ENCODE measurements around the gene BTG2.
"Not testable (repeated sequence)": the region's sequence is repeated elsewhere in the genome, so short reads cannot be mapped to it uniquely, and the experiment has no call there.

BTG2 gene, protein sequence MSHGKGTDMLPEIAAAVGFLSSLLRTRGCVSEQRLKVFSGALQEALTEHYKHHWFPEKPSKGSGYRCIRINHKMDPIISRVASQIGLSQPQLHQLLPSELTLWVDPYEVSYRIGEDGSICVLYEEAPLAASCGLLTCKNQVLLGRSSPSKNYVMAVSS

DNA sequence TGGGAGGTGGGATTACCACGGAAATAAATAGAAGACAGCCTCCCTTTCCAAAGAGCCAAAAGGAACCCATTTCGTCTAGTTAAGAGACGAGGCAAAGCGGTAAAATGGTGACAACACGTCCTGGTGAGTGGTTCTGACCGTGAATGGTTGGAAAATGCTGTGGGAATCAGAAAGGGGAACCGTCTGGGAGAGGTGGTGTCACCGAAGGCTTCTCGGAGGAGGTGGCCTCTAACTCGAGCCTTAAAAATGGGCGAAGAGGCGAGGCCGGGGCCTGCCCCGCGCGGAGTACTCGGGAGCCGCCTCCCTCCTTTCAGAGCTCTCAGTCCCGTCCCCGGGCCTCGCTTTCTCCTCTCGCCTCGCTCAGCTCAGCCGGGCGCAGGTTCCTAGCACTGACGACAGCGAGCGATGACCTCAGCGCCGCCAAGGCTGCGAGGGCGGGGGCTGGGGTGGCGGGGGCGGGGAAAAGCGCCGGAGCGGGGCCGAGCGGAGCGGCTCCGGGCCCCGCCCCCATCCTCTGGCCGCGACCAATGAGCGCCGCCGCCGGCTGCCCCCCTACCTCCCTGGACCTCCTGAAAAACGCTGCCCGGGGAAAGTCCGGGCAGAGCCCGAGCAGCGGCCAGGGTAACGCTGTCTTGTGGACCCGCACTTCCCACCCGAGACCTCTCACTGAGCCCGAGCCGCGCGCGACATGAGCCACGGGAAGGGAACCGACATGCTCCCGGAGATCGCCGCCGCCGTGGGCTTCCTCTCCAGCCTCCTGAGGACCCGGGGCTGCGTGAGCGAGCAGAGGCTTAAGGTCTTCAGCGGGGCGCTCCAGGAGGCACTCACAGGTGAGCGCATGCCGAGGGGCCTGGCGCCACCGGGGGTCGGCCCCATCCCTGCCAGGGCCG lies at the start of gene BTG2:
TSS of gene BTG2 (plus strand) at position 601 of the 890 bp plus-strand sequence. CDS start at position 689, 88 bp downstream.
- peak; percentile 84 for DNase-seq

DNA sequence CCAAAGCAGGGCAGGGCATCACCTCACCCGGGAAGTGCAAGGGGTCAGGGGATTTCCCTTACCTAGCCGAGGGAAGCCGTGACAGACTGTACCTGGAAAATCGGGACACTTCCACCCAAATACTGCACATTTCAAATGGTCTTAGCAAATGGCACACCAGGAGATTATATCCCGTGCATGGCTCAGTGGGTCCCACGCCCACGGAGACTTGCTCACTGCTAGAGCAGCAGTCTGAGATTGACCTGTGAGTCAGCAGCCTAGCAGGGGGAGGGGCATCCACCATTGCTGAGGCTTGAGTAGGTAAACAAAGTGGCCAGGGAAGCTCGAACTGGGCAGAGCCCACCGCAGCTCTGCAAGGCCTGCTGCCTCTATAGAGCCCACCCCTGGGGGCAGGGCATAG lies 48.7 kb upstream of the BTG2 start:
- not testable (repeated sequence) for DNase-seq

DNA sequence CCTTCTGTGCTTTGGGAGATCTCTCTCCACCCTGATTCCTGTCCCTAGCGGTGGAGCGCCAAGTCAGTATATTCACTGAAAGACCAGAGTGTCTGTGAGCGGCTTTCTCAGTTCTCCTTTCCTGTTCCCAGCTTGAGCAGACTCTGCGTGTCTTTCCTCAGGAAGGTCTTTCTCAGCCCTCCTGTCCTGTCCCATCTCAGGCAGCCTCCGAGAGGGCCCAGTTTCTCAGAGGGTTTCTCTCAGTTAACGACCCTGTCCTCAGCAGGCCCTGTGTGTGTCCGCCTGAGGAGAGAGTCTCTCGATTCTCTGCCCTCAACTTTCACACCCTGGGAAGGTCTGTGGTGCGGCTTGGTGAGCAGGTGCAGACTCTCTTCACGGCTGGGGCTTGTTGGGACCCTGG lies 41.8 kb upstream of the BTG2 start:
- no peak for DNase-seq

DNA sequence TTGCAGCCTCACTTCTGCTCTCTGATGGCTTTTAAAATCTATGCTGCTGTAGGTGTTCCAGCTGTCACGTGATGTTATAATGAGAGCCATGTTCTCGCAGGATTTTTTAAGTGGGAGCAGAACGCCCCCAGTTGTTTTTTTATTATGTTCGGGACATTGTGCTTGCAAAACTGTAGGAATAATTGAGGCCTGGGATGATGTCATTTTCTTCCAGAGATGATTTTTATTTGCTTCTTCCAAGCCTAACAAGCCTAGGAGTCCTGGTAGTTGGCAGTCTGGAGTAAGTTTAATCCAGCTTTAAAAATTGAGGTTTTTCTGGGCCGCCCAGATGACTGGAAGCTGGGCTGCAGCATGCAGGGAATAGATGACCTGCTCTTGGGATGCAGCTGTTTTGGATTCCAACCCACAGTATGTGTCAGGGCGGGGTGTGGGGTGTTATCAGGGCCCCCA lies 41.2 kb upstream of the BTG2 start:
- no peak for DNase-seq

DNA sequence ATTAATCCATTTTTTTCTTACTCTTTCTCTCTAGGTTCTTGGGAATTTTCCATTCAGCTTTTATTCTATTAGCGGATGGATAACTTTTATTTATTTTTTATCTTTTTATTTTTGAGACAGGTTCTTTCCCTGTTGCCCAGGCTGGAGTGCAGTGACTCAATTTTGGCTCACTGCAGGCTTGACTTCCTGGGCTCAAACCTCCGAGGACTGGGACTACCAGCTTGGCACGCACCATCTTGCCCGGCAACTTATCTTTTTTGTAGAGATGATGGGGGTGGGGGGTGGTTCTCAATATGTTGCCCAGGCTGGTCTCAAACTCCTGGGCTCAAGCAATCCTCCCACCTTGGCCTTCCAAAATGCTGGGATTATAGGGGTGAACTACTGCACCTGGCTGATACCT lies 39.8 kb upstream of the BTG2 start:
- no peak for DNase-seq

DNA sequence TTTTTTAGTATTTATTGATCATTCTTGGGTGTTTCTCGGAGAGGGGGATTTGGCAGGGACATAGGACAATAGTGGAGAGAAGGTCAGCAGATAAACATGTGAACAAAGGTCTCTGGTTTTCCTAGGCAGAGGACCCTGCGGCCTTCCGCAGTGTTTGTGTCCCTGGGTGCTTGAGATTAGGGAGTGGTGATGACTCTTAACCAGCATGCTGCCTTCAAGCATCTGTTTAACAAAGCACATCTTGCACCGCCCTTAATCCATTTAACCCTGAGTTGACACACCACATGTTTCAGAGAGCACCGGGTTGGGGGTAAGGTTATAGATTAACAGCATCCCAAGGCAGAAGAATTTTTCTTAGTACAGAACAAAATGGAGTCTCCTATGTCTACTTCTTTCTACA lies 39.2 kb upstream of the BTG2 start:
- DNase-seq, result not testable (repeated sequence)

DNA sequence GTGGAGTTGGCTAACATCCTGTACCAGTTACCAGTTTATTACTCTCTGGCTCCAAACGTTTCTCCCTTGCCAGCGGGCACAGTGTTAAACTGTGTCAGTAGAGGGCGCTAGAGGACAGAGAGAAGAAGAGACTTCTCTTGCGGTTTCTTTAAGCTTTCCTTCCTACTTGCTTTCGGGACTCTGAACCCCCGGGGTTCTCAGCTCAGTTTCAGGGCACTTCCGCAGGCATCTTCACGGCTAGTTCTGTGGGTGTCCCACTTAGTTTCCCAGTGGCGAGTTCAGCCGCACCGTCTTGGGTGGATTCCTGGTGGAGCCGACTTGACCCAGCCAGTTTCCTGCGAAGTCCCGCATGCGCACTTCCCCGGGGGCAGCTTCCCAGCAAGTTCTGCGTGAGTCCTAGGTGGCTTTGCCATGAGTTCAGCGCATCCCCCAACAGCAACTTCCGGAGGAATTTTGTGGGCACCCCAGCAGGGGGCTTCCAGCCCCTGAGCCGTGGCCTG lies 37.9 kb upstream of the BTG2 start:
- peak; percentile 36 for DNase-seq

DNA sequence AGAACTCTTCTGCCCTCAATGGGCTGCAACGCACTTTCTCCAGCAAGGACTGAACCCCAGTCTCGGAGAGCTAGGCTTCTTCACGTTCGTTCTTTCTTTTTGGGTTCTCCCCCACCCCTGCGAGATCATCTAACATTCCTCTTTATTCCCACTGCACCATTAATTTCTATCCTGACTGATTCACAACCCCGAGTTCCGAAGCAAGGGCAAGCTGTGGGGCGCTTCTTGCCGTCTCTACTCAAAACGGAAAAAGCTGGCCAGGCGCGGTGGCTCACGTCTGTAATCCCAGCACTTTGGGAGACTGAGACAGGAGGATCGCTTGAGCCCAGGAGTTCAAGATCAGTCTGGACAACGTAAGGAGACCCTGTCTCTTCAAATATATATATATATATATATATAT lies 37.4 kb upstream of the BTG2 start:
- DNase-seq, result no peak

DNA sequence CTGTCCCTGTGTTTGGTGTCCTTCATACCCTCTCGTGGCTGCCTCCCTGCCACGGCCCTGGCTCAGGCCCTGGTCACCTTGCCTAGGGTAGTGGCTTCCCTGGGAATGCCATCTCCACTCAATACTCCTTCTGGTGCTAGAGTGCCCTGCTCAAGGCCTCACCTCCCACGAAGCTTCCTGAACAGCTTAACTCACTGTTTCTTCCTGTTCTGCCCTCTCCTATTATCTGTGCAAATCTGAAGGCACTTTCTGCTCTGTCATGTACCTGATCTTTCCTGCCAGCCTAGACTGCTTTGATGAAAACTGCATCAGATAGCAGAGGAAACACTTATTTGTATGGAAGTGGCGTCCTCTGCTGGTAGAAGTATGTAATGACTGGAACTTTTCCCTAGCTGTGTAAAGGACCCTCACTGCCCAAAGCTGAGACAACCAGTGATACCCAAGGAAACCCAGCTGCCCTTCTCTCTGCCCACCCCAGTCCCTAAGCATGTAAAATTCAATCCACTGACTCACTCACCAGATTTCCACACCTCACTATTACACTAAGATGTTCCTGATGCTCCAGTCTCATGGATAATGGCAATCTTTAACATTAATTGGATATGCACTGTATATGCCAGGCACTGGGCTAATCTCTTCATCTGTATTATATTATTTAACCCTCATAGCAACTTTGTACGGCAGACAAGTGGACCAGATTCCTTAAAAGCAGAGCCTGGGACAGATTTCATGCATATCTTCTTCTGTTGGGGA lies 36.2 kb upstream of the BTG2 start:
- peak; percentile 60 for DNase-seq

DNA sequence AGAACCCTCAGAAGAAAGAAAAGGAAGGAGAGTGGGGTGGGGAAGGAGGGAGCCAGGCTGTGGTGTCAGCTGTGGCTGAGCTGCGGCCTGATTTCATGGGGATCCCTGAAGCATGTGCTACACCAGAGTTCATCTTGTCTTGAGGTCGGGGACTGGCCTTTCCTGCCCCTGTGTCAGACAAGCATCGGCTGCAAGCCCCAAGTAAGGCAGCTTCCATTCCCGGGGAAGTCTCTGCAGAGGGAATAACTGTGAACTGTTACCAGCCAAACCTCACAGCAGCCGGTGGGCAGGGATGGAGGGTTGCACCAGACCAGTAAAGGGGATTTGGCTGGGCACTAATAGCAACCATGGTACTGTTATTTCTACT lies 35.7 kb upstream of the BTG2 start:
- DNase-seq, result no peak

DNA sequence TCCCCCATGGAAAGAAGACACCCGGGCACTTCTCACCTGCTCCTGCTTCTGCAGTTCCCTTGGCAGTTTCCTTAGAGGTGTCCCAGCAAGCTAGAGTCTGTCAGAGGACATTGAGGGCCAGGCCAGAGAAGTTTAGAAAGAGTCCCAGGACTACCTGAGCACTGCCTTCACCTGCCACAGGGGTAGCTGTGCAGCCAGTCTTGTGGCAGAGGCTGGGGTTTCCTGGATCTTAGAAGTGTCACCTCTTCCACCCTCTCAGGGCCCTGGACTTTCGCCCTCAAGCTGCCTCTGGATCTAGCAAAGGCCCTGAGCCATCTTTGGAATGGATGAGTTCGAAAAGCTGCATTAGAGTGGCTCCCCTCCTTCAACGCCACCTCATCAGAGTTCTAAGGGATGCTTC lies 34.9 kb upstream of the BTG2 start:
- no peak for DNase-seq

DNA sequence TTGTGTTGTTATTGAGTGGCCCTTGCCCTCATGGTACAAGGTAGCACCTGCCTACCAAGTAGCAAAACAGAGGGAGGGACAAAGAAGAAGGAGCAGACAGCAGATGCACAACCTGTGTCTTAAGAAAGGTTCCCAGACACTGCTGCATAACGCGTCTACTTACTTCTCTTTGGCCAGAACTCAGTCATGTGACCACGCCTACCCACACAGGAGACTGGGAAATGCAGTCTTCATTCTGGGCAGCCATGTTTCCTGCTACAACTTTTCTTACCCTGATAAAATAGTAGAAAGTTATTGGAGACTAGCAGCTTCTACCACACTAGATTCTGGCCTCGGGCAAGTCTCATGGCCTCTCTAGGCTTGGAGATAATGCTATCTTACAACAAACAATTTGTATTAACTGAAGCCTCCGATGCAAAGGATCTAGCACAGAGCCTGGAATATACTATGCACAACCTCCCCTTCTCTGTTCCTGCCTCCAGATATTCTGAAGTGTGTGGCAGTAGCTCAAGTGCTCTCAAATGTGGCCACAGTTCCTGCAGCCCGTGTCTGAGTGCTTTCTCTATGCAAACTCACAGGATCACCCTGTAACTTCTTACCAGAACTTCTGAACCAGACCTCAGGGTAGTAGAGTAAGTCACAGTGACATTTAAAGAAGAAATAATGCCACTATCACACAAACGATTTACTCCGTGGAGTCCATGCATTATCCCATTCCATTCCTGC lies 34.1 kb upstream of the BTG2 start:
- DNase-seq, result peak; percentile 70

DNA sequence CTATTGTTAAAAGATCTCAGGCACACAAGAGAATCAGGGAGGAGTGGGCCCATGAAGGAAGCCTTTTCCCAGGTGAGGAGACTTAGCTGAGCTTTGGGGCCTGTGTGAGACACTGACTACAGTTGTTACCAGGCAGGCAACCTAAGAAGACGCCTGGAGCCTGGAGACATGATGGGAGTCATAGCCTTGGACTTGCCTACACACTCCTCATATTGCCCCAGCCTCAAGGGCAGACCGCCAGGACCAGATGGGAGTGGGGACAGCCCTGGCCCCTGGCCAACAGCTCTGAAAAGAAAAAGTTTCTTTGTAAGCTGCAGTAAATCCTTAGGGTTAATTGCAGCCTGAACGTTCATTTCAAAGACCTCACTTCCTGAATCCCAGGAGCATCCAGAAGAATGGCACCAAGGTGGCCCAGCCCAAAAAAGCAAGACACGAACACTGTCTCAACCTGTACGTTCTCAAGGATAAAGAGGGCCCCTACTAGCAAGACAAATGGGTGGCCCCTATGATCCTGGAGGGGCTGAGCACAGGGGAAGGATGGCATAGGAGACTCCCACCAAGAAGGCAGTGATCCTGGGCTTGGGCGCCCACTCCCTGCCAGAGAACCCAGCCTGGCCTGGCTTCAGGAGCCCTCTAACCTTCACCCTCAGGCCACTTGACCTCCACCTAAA lies 33.2 kb upstream of the BTG2 start:
- no peak for DNase-seq

DNA sequence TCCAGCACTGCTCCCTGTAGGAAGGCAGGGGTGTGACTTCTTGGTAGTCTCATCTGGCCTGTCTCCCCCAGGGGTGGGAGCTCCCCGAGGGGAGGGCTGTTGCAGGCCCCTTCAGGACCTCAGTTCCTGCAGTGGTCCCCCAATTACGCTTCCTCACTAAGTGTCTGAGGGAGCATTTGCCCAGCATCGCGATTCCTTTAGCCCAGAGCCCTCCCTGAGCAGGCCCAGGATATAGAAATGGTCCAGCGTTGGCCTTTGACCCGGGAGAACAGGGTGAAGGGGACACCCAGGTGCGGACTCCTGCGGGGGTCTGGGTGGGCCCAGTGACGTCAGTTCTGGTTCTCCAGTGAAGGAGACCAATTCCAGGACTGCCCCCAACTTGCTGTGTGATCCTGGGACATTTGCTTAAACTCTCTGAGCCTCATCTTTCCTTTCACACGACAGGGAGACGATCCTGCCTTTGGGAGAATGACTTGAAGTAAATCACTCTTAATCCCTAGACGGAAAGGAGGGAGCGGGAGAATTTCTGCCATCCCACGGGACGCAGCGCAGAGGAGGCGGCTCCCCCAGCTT lies 32.6 kb upstream of the BTG2 start:
- DNase-seq, result no peak

DNA sequence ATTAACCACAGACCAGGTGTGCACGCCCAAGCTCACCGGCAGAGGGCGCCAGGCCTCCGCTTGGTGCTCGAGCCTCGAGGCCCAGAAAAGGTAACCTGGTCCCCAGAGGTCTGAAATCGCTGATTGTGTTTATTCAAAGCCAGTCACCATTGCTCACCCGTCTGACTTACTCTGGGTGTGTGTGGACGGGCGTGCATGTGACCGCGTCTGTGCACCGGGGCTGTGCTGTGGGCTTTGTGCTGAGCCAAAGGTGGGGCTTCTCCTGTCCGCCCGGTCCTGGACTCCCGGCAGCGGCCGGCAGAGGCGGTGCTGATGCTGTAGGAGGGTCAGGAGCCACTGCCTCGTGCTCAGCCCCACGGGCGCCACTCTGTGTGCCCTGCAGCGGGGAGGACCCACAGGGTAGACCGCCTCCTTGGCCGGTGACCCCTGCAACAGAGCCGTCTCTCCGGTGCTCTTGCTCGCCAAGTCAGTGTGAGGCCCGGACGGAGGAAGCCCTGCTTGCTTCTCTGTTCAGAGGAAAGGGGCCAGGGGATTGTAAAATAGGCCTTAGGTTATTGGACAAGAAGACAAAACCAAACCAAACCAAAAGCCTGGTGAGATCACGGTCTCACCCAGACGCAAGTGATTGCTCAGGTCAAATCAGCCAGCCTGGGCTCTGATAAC lies 32.0 kb upstream of the BTG2 start:
- peak; percentile 45 for DNase-seq

DNA sequence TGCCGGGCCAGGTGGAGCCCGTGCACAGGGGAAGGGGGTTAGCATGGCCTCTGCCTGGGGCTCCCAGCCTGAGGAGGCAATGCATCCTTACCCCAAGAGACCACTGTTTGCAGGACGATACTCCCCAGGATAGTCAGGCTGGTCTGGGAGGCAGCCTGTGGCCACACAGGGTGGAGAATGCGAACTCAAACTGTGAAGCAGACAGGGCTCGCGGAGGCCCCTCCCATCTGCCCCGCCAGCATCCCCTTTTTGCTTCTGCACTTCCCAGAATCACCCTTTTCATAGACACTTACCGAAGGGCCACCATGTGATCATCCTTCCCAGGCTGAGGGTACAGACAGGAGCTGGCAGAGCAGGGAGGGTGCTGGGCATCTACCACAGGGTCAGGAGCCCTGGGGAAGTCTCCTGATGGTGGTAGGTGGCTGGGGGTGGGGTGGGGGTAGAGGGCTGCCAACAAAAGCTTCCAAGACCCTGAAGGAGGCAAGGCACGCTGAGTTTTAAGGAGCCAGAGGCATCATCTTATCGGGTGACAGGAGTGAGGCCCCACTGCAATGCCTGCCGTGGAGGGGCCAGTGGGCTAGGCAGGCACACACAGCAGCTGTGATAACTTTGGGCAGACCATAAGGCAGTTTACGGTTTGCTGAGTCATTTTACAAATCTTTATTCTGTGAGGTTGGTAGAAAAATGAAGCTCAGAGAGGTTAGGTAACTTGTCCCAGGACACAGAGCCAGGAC lies 31.3 kb upstream of the BTG2 start:
- no peak for DNase-seq

DNA sequence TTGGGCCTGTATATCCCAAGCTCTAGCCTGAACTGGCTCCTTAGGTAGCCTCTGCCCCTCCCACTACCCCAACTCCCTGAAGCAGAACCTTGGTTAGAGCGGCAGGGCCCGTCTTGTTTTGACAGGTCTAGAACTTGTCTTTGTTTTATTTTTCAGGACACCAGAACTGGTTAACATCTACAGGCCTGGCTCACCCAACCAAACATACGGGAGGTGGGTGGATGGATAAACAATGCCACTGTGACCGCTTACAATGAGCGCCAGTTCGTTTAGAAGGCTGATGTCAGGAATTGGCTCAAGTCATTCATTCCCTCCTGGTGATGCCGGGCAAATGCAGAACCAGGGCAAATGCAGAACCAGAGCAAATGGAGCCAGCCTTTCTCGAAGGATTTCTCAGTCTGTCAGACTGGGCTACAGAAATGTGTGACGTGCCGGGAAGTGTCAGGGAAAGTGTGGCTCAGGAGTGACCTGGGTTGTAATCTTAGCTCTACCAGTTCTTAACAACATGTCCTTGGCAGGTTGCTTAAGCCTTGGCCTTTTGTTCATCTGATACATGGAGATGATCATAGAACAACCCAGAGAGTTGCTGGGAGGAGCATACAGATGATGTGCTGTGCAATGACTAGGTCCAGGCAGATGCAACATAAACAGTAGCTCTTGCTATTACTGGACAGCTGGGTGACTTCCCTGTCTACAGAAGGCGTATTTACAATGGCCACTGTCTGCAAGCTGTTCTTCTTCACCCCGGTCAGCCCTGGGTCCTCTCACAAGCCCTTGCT lies 30.5 kb upstream of the BTG2 start:
- DNase-seq, result no peak

DNA sequence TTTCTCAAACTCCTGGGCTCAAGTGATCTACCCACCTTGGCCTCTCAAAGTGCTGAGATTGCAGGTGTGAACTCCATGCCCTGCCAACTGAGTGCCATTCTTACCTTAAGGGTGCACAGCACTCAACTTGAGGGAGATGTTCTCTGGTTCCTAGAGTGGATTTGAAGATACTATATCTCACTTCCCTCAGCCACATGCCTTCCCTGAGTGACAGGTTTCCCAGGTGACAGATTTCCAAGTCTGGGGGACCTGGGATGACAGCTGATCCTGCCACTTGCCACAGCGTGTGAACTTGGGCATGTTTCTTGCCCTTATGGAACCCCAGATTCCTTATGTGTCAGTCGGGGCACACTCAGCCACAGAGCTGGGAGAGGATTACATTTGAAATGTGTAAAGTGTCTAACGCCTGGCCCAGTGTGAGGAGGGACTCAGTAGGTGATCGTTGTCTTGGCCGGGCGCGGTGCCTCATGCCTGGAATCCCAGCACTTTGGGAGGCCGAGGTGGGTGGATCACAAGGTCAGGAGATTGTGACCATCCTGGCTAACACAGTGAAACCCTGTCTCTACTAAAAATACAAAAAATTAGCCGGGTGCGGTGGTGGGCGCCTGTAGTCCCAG lies 29.6 kb upstream of the BTG2 start:
- no peak for DNase-seq

DNA sequence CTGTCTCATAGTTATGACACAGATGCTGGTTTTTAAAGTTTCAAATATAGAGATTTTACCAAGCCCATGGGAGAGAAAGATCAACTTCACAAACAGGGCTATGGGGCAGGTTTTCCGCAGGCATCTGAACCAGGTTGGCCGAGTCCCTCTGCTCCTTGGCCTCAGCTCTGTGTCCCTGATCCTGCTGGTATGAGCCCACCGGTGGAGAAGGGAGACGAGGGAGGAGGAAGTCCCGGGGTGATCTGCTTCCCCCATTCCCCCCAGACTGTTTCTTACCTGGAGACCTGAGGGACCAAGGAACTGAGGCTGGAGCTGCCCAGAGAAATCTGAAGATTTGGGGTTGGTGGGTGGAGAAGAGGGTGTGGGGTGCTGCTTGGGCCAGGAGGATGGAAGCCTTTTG lies 28.9 kb upstream of the BTG2 start:
- DNase-seq, result no peak

Measured in DMS79 (cell line).